Hepatocyte (in vitro differentiated cells): ENCODE data around the gene HRH2. TPM values are rescaled to one million over a fixed set of nuclear protein-coding genes. Genes with fewer than 3 reads are reported as not detected.

Experiments used
- DNase-seq: peaks from one replicate; pipeline ENCODE4 v3.0.0-alpha.2; 2016; ENCODE audit warnings: low spot score
- H2AFZ ChIP-seq: fragments of 200-600 bp; sonication (generic); 2 replicates; pipeline ENCODE4 v1.6.0; 2016; ENCODE audit warnings: antibody characterized with exemption, mild to moderate bottlenecking
- H3K27ac ChIP-seq: fragments of 200-600 bp; sonication (generic); 2 replicates; pipeline ENCODE4 v1.5.1; 2016; ENCODE audit warnings: mild to moderate bottlenecking
- H3K27me3 ChIP-seq: fragments of 200-600 bp; sonication (generic); 2 replicates; pipeline ENCODE4 v1.6.1; 2016
- H3K36me3 ChIP-seq: fragments of 200-600 bp; sonication (generic); replicated peaks from 2 replicates; pipeline ENCODE4 v1.5.1; 2016; ENCODE audit warnings: low read depth; ENCODE audit not compliant: insufficient read depth
- H3K4me1 ChIP-seq: fragments of 200-600 bp; sonication (generic); 2 replicates; pipeline ENCODE4 v1.5.1; 2016; ENCODE audit warnings: mild to moderate bottlenecking, moderate library complexity; ENCODE audit not compliant: insufficient read depth
- H3K4me2 ChIP-seq: fragments of 200-600 bp; sonication (generic); 2 replicates; pipeline ENCODE4 v1.6.0; 2016
- H3K4me3 ChIP-seq: fragments of 200-600 bp; sonication (generic); 2 replicates; pipeline ENCODE4 v1.5.1; 2016; ENCODE audit warnings: mild to moderate bottlenecking
- H3K79me2 ChIP-seq: fragments of 200-600 bp; sonication (generic); 2 replicates; pipeline ENCODE4 v1.6.0; 2017; ENCODE audit warnings: mild to moderate bottlenecking
- H3K9me2 ChIP-seq: fragments of 200-600 bp; sonication (generic); replicated peaks from 2 replicates; pipeline ENCODE4 v1.6.0; 2017; ENCODE audit warnings: mild to moderate bottlenecking; ENCODE audit not compliant: insufficient read depth
- H3K9me3 ChIP-seq: fragments of 200-600 bp; sonication (generic); 2 replicates; pipeline ENCODE4 v1.5.1; 2016; ENCODE audit warnings: low read depth, mild to moderate bottlenecking
- H4K20me1 ChIP-seq: fragments of 200-600 bp; sonication (generic); 2 replicates; pipeline ENCODE4 v1.6.0; 2016; ENCODE audit warnings: mild to moderate bottlenecking; ENCODE audit not compliant: insufficient read depth, poor library complexity, severe bottlenecking
- CTCF ChIP-seq: fragments of 200-600 bp; sonication (generic); IDR thresholded peaks from 2 replicates; pipeline ENCODE4 v1.5.1; 2016; ENCODE audit warnings: antibody characterized with exemption, mild to moderate bottlenecking; ENCODE audit not compliant: poor library complexity
- EZH2 ChIP-seq: fragments of 200-600 bp; sonication (generic); IDR thresholded peaks from 2 replicates; pipeline ENCODE4 v1.6.1; 2016; ENCODE audit warnings: antibody characterized with exemption, mild to moderate bottlenecking, borderline replicate concordance
- EZH2phosphoT487 ChIP-seq: fragments of 200-600 bp; sonication (generic); IDR thresholded peaks from one replicate; pipeline ENCODE4 v1.6.1; 2018; ENCODE audit warnings: antibody characterized with exemption, mild to moderate bottlenecking, low read depth, moderate library complexity; ENCODE audit not compliant: unreplicated experiment, severe bottlenecking
- WGBS: methylation state at CpG from one replicate; pipeline ENCODE4 v1.1.6; 2016; ENCODE audit warnings: low lambda C conversion rate; ENCODE audit errors: missing lambda C conversion rate; 5-methylcytosine and 5-hydroxymethylcytosine counted together
- polyA plus RNA-seq: library from polyadenylated mRNA; unstranded; fragments of >200 nt; fragmentation: Nextera tagmentation; extraction: Ambion mirVana; gene quantifications from 2 replicates; pipeline ENCODE4 v1.2.1, GENCODE V29; 2016
- total RNA-seq: library from RNA; depleted of rRNA; stranded (reverse); fragments of >200 nt; gene quantifications from 2 replicates; pipeline ENCODE4 v1.2.3, GENCODE V29; 2014

HRH2 gene
- total and polyA plus RNA-seq, 2 experiments from 2014 or later: 2.2 to 2.5 TPM

GRCh38 chr5:175712313-175712680, 54.4 kb downstream of the HRH2 start:
- H3K9me3 ChIP-seq: no peaks in the 10 kb centered on the region
- no peak overlapping the region for H3K4me3 ChIP-seq
- H3K27me3 ChIP-seq: no peaks in the 10 kb centered on the region
- 96% methylated on average over 8 of the region's 8 CpGs for WGBS
- no peaks in the 10 kb centered on the region for H3K36me3 ChIP-seq
- no peak overlapping the region for H2AFZ ChIP-seq
- H3K4me1 ChIP-seq: peaks cover under 1% of the 10 kb centered on the region
- H3K27ac ChIP-seq: no peak overlapping the region
- no peak overlapping the region for H3K4me2 ChIP-seq
- DNase-seq: no peak
- H3K79me2 ChIP-seq: no peaks in the 10 kb centered on the region
- no peaks in the 10 kb centered on the region for H4K20me1 ChIP-seq
- H3K9me2 ChIP-seq: no peaks in the 10 kb centered on the region
- TF ChIP-seq CTCF: no peak
- TF ChIP-seq EZH2: no peak
- TF ChIP-seq EZH2phosphoT487: no peak

GRCh38 chr5:175712681-175713085, 54.8 kb downstream of the HRH2 start:
- DNase-seq: no peak
- 39% methylated on average over 11 of the region's 11 CpGs for WGBS

GRCh38 chr5:175713930-175714329, 56.1 kb downstream of the HRH2 start:
- no peaks in the 10 kb centered on the region for H3K79me2 ChIP-seq
- H3K27me3 ChIP-seq: no peaks in the 10 kb centered on the region
- no peaks in the 10 kb centered on the region for H3K4me1 ChIP-seq
- no peaks in the 10 kb centered on the region for H3K9me2 ChIP-seq
- H3K36me3 ChIP-seq: no peaks in the 10 kb centered on the region
- no peak overlapping the region for H3K4me3 ChIP-seq
- no peaks in the 10 kb centered on the region for H4K20me1 ChIP-seq
- no peaks in the 10 kb centered on the region for H3K9me3 ChIP-seq
- 94% methylated on average over 3 of the region's 3 CpGs for WGBS
- H3K27ac ChIP-seq: no peak overlapping the region
- DNase-seq: no peak
- no peak overlapping the region for H3K4me2 ChIP-seq
- TF ChIP-seq EZH2 (no peak), EZH2phosphoT487 (no peak), CTCF (no peak)
- no peak overlapping the region for H2AFZ ChIP-seq

More at GRCh38 chr5:175712681-175713085, 54.8 kb downstream of the HRH2 start:
- H2AFZ ChIP-seq: no peak overlapping the region
- no peak overlapping the region for H3K4me2 ChIP-seq
- H3K4me1 ChIP-seq: no peaks in the 10 kb centered on the region
- TF ChIP-seq EZH2 (no peak), EZH2phosphoT487 (no peak), CTCF (no peak)
- H3K79me2 ChIP-seq: no peaks in the 10 kb centered on the region
- no peaks in the 10 kb centered on the region for H3K36me3 ChIP-seq
- H3K9me2 ChIP-seq: no peaks in the 10 kb centered on the region
- no peaks in the 10 kb centered on the region for H3K9me3 ChIP-seq
- no peaks in the 10 kb centered on the region for H3K27me3 ChIP-seq
- H3K27ac ChIP-seq: no peak overlapping the region
- no peaks in the 10 kb centered on the region for H4K20me1 ChIP-seq
- no peak overlapping the region for H3K4me3 ChIP-seq
